A549 (cell line): Measurements from ENCODE around the gene MYH9. TPM values are rescaled to one million over a fixed set of nuclear protein-coding genes. Genes with fewer than 3 reads are reported as not detected.

Experiments
- ATAC-seq, 2 experiments: fragments of 200-7000 bp in 1 of 2; fragments of >200 bp in 1 of 2; cut with Nextera tagmentation in 1 of 2; cut with Tn5 transposase in 1 of 2; 3 replicates each; pipeline versions ENCODE4 v1.8.0 to v1.9.1; 2018 to 2020; ENCODE audit warnings: mild to moderate bottlenecking in 1 of 2, moderate library complexity in 1 of 2
- CTCF ChIA-PET: fragments of 300-600 bp; sonication (Branson Sonifier 250); formaldehyde crosslinking; extraction: SDS; loops from one replicate; lab custom pipeline; 2021; ENCODE audit warnings: antibody characterized with exemption, inconsistent platforms; lab: Yijun Ruan, JAX
- POLR2A ChIA-PET: fragments of 350-600 bp; formaldehyde crosslinking; extraction: SDS; loops from one replicate; lab custom pipeline; 2021; ENCODE audit warnings: antibody characterized with exemption, inconsistent platforms; lab: Yijun Ruan, JAX
- DNase-seq, 2 experiments: peaks; one replicate each; pipeline versions ENCODE4 v3.0.0 to v3.0.0-alpha.2; 2011 to 2016; ENCODE audit warnings: low read depth in 1 of 2, low spot score in 1 of 2
- FAIRE-seq: peaks from 2 replicates; lab custom pipeline; 2011; peaks lifted over from hg19 to GRCh38; lab: Jason Lieb, UNC
- H3K27ac ChIP-seq, 2 experiments: fragments of >200 bp; sonication (Bioruptor Twin); formaldehyde crosslinking; 3 replicates each; pipeline ENCODE4 v1.5.1; 2016 to 2017
- H3K4me1 ChIP-seq: fragments of >200 bp; sonication (Bioruptor Twin); formaldehyde crosslinking; 3 replicates; pipeline ENCODE4 v1.6.1; 2016
- H3K4me2 ChIP-seq: fragments of >200 bp; sonication (Bioruptor Twin); formaldehyde crosslinking; 3 replicates; pipeline ENCODE4 v1.6.1; 2016
- H3K4me3 ChIP-seq: fragments of >200 bp; sonication (Bioruptor Twin); formaldehyde crosslinking; 3 replicates; pipeline ENCODE4 v1.5.1; 2016
- H3K9me3 ChIP-seq: fragments of >200 bp; sonication (Bioruptor Twin); formaldehyde crosslinking; 3 replicates; pipeline ENCODE4 v1.6.1; 2016
- BCL3 ChIP-seq: fragments of >200 bp; sonication (Bioruptor Twin); formaldehyde crosslinking; IDR thresholded peaks from 3 replicates; pipeline ENCODE4 v1.6.1; 2016
- BHLHE40 ChIP-seq: IDR thresholded peaks from 2 replicates; pipeline ENCODE4 v1.6.1; 2012; ENCODE audit warnings: low read depth, low read length, inconsistent platforms
- CEBPB ChIP-seq, 2 experiments: fragments of >200 bp in 1 of 2; sonication (Bioruptor Twin) in 1 of 2; formaldehyde crosslinking in 1 of 2; IDR thresholded peaks; 2 replicates each; pipeline ENCODE4 v1.6.1; 2012 to 2016
- CHD2 ChIP-seq: fragments of 150-350 bp; IDR thresholded peaks from 2 replicates; pipeline ENCODE4 v1.6.1; 2014; ENCODE audit warnings: low read length; ENCODE audit not compliant: partially characterized antibody
- CTCF ChIP-seq: fragments of >200 bp; sonication (Bioruptor Twin); formaldehyde crosslinking; IDR thresholded peaks from 3 replicates; pipeline ENCODE4 v1.5.1; 2016
- E2F6 ChIP-seq: IDR thresholded peaks from 2 replicates; pipeline ENCODE4 v1.6.1; 2012; ENCODE audit warnings: low read depth, borderline replicate concordance
- FOSB ChIP-seq: fragments of 250-450 bp; sonication (Bioruptor Pico); IDR thresholded peaks from 2 replicates; pipeline ENCODE4 v1.5.0; 2020; ENCODE audit warnings: mild to moderate bottlenecking, moderate library complexity
- FOXS1 ChIP-seq: fragments of 250-450 bp; sonication (Bioruptor Pico); IDR thresholded peaks from 2 replicates; pipeline ENCODE4 v1.5.0; 2020; ENCODE audit warnings: mild to moderate bottlenecking, moderate library complexity
- HEYL ChIP-seq: fragments of 250-450 bp; sonication (Bioruptor Pico); IDR thresholded peaks from 2 replicates; pipeline ENCODE4 v1.8.0; 2021; ENCODE audit warnings: mild to moderate bottlenecking, moderate library complexity
- HMGXB4 ChIP-seq: fragments of 250-450 bp; sonication (Bioruptor Pico); IDR thresholded peaks from 2 replicates; pipeline ENCODE4 v1.5.0; 2021; ENCODE audit warnings: mild to moderate bottlenecking, moderate library complexity, borderline replicate concordance
- HOXB5 ChIP-seq: fragments of 250-450 bp; sonication (Bioruptor Pico); IDR thresholded peaks from 2 replicates; pipeline ENCODE4 v1.5.0; 2020; ENCODE audit warnings: mild to moderate bottlenecking, moderate library complexity
- JUNB ChIP-seq: fragments of >200 bp; sonication (Bioruptor Twin); formaldehyde crosslinking; IDR thresholded peaks from 2 replicates; pipeline ENCODE4 v1.6.1; 2016
- MAFK ChIP-seq: fragments of 450-650 bp; IDR thresholded peaks from 2 replicates; pipeline ENCODE4 v1.6.1; 2014; ENCODE audit not compliant: partially characterized antibody
- NPAS2 ChIP-seq: fragments of 250-450 bp; sonication (Bioruptor Pico); IDR thresholded peaks from 2 replicates; pipeline ENCODE4 v1.8.0; 2022; ENCODE audit warnings: mild to moderate bottlenecking, moderate library complexity, borderline replicate concordance
- POLR2A ChIP-seq: IDR thresholded peaks from 2 replicates; pipeline ENCODE4 v1.6.1; 2012; ENCODE audit warnings: mild to moderate bottlenecking, low read length
- RAD21 ChIP-seq, 2 experiments: fragments of >200 bp in 1 of 2; sonication (Bioruptor Twin) in 1 of 2; formaldehyde crosslinking in 1 of 2; IDR thresholded peaks in 1 of 2; conservative IDR thresholded peaks in 1 of 2; 2 replicates in 1 of 2; 3 replicates in 1 of 2; pipeline ENCODE4 v1.6.1; 2012 to 2018; ENCODE audit warnings: inconsistent platforms in 1 of 2
- RCOR1 ChIP-seq: fragments of 150-350 bp; IDR thresholded peaks from 2 replicates; pipeline ENCODE4 v1.6.1; 2014; ENCODE audit warnings: antibody characterized with exemption, low read length, low read depth
- USF2 ChIP-seq: fragments of 450-650 bp; IDR thresholded peaks from 2 replicates; pipeline ENCODE4 v1.6.1; 2014; ENCODE audit warnings: antibody characterized with exemption
- ZNF302 ChIP-seq: fragments of 250-450 bp; sonication (Bioruptor Pico); IDR thresholded peaks from 2 replicates; pipeline ENCODE4 v1.9.0; 2021; ENCODE audit warnings: inconsistent platforms, mild to moderate bottlenecking, moderate library complexity
- WGBS: methylation state at CpG from one replicate; pipeline ENCODE4 v1.1.6; 2017; ENCODE audit errors: missing lambda C conversion rate; 5-methylcytosine and 5-hydroxymethylcytosine counted together
- polyA plus RNA-seq, 4 experiments: library from polyadenylated mRNA; depleted of rRNA in 3 of 4; stranded (reverse); fragments of >200 nt; fragmentation: RNase III in 1 of 4; extraction: RNeasy Plus Mini Kit Qiagen cat#74134 plus additional on column Dnase treatment in 1 of 4; gene quantifications; 2 replicates in 3 of 4; 3 replicates in 1 of 4; pipeline ENCODE4 v1.2.3, GENCODE V29; 2011 to 2017

Gene MYH9
- polyA plus RNA-seq, 2 of the 4 experiments (the other 2 are of a cell fraction): 92.1 to 158 TPM

GRCh38 chr22:36419177-36419911, 31.6 kb upstream of the MYH9 start:
- DNase-seq: no peak
- peak overlapping the region; percentile 51 for H3K4me2 ChIP-seq
- CTCF ChIA-PET: interaction anchor here (1.3 kb wide), 1 partner anchor 10 kb away, joined by 3 read pairs; no protein-coding TSS in a partner anchor
- H3K4me1 ChIP-seq: peaks cover 8% of the 10 kb centered on the region; the same call in 2 of the 3 replicates
- ATAC-seq: peak; percentile 40 to 47; a peak in 4 of 6 replicates
- FAIRE-seq: no peak
- H3K27ac ChIP-seq: peak overlapping the region; percentile 40 to 70; a peak in 4 of 6 replicates
- no peak for TF ChIP-seq ZNF302
- no peak for TF ChIP-seq BHLHE40
- TF ChIP-seq FOSB (CRISPR knock-in tag): no peak
- TF ChIP-seq USF2: 0 out of 2 replicates have a peak, but pooled peaks have one; percentile 19
- TF ChIP-seq, all 56 proteins: peak for 1
- H3K4me3 ChIP-seq: no peak overlapping the region
- 56% methylated on average over 13 of the region's 13 CpGs for WGBS
- no peaks in the 10 kb centered on the region for H3K9me3 ChIP-seq
- POLR2A ChIA-PET: interaction anchor here (0.8 kb wide), 1 partner anchor 31 kb away, joined by 3 read pairs; no protein-coding TSS in a partner anchor

GRCh38 chr22:36417281-36417686, 29.5 kb upstream of the MYH9 start:
- peak in 1 of 2 experiments; percentile 34; a peak in 2 of 6 replicates for ATAC-seq
- peak overlapping the region in 1 of 2 experiments; percentile 53; a peak in 2 of 6 replicates for H3K27ac ChIP-seq
- no peak for DNase-seq
- H3K4me1 ChIP-seq: peaks cover 12% of the 10 kb centered on the region; the same call in 2 of the 3 replicates
- H3K4me2 ChIP-seq: no peak overlapping the region
- 68% methylated on average over 9 of the region's 9 CpGs for WGBS
- no peak for FAIRE-seq
- POLR2A ChIA-PET: no interaction called here
- no peak overlapping the region for H3K4me3 ChIP-seq
- H3K9me3 ChIP-seq: no peaks in the 10 kb centered on the region
- TF ChIP-seq CHD2: no peak
- TF ChIP-seq HOXB5: no peak
- no peak for TF ChIP-seq HEYL
- no peak for TF ChIP-seq HMGXB4 (CRISPR knock-in tag)
- no peak for TF ChIP-seq NPAS2
- no peak for TF ChIP-seq CEBPB (IDR thresholded peaks at IDR 0.05)
- no peak for TF ChIP-seq CTCF
- no peak for TF ChIP-seq FOXS1
- no peak for TF ChIP-seq E2F6
- no peak for TF ChIP-seq POLR2A
- no peak for TF ChIP-seq MAFK
- no peak for TF ChIP-seq RAD21 (conservative IDR thresholded peaks at IDR 0.05 in 1 of 2, IDR thresholded peaks at IDR 0.05 in 1 of 2)
- TF ChIP-seq BHLHE40: no peak
- TF ChIP-seq RCOR1: no peak
- no peak for TF ChIP-seq BCL3
- TF ChIP-seq JUNB: no peak
- TF ChIP-seq, all 56 proteins: peak for 0
- CTCF ChIA-PET: no interaction called here
